Stimulated activated CD8-positive, alpha-beta memory T cell treated with anti-CD3 and anti-CD28 coated beads, Interleukin-7, amount 100 ng/mL, for 48 hours (primary cell): Measurements from ENCODE around the gene NINJ2.

Experiments
- DNase-seq, 2 donors: peaks; one replicate each; pipeline ENCODE4 v3.0.0-alpha.2; 2020; ENCODE audit warnings: low read depth in 1 of 2; ENCODE audit errors: extremely low read depth in 1 of 2

Gene NINJ2

GRCh38 chr12:674272-674781 lies 11.1 kb upstream of the NINJ2 start:
- DNase-seq = peak; percentile 67 to 87

- no peak for DNase-seq
Measured at GRCh38 chr12:673849-674248, 10.6 kb upstream of the NINJ2 start.

- no peak for DNase-seq
Measured at GRCh38 chr12:669576-669945, 6.3 kb upstream of the NINJ2 start.

- DNase-seq = no peak
Measured at GRCh38 chr12:668090-668481, 4.8 kb upstream of the NINJ2 start.

GRCh38 chr12:666766-667308 lies 3.6 kb upstream of the NINJ2 start:
- no peak for DNase-seq

GRCh38 chr12:666066-666465 lies 2.8 kb upstream of the NINJ2 start:
- no peak for DNase-seq

- DNase-seq = no peak
Measured at GRCh38 chr12:664779-665092, 1.5 kb upstream of the NINJ2 start.

- DNase-seq = no peak
Measured at GRCh38 chr12:664075-664778, 982 bp upstream of the NINJ2 start.

GRCh38 chr12:662566-663292 lies 516 bp downstream of the NINJ2 start:
- no peak for DNase-seq

GRCh38 chr12:661720-662486 lies 1.3 kb downstream of the NINJ2 start:
- DNase-seq = no peak

GRCh38 chr12:659090-659683 lies 4.1 kb downstream of the NINJ2 start:
- DNase-seq = no peak

GRCh38 chr12:650983-651382 lies 12.3 kb downstream of the NINJ2 start:
- no peak for DNase-seq

GRCh38 chr12:647385-648085 lies 15.7 kb downstream of the NINJ2 start:
- DNase-seq = no peak

GRCh38 chr12:646442-647384 lies 16.5 kb downstream of the NINJ2 start:
- no peak for DNase-seq

GRCh38 chr12:645563-646071 lies 17.6 kb downstream of the NINJ2 start:
- no peak for DNase-seq

- no peak for DNase-seq
Measured at GRCh38 chr12:644818-645552, 18.3 kb downstream of the NINJ2 start.

GRCh38 chr12:644303-644639 lies 19.0 kb downstream of the NINJ2 start:
- no peak for DNase-seq

GRCh38 chr12:643475-644302 lies 19.6 kb downstream of the NINJ2 start:
- no peak for DNase-seq
